Measurements from ENCODE around the gene PRPH.

- TF ChIP-seq POLR2A (IDR thresholded peaks at IDR 0.05), result no peak
- no peak for TF ChIP-seq CTCF (IDR thresholded peaks at IDR 0.05)
Measured at GRCh38 chr12:49255857-49256637, 38.9 kb upstream of the PRPH start.
